HL-60/S4 treated with phorbol 12-myristate 13-acetate at 8.2 ng/mL for 4 days and 3 days (cell line): ENCODE results near the gene EHBP1.
"Not testable (repeated sequence)": the region's sequence is repeated elsewhere in the genome, so short reads cannot be mapped to it uniquely, and the experiment has no call there.

Experiments
- in situ Hi-C: fragments of 300-500 bp; cut with MboI; formaldehyde crosslinking; loops from 2 replicates; pipeline ENCODE4 v1.15.0; 2022; ENCODE audit warnings: low sequenced_read_pairs

Gene EHBP1

DNA sequence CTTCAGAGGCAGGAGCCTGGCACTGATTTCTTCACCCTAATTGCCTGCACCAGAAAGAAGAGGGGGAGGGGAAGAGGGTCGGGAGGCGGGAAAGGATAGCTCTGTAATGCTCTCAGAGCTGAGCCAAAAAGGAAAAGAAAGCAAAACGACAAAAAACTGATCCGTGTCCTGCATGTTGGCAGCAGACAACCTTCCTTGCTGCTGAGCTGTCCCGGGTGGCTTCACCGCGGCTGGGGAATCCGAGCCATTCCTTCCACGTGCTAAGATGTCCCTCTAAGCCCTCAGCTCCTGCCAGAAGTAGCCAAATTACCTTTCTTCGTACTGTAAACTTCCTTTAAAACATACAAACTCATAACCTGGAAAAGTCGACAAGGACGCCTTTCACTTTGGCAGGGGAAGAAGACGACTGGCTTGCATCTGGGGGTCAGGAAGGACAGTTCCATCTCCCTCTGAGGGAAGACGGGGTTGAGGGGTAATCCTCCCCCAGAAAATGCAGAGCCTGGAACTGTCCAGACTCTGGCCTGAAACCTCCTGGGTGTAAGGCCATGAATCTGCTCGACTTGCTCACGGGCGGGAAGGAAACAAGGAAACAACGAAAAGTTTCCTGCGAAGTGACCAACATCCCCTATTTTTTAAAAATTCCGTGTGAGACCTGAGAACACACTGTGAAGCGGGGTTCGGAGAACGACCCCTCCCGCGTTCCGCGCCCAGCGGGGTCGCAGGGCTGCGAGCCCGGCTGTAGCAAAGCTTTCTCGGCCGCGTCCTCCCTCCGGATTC lies 352.8 kb downstream of the EHBP1 start:
- in situ Hi-C loops: no loop called here

DNA sequence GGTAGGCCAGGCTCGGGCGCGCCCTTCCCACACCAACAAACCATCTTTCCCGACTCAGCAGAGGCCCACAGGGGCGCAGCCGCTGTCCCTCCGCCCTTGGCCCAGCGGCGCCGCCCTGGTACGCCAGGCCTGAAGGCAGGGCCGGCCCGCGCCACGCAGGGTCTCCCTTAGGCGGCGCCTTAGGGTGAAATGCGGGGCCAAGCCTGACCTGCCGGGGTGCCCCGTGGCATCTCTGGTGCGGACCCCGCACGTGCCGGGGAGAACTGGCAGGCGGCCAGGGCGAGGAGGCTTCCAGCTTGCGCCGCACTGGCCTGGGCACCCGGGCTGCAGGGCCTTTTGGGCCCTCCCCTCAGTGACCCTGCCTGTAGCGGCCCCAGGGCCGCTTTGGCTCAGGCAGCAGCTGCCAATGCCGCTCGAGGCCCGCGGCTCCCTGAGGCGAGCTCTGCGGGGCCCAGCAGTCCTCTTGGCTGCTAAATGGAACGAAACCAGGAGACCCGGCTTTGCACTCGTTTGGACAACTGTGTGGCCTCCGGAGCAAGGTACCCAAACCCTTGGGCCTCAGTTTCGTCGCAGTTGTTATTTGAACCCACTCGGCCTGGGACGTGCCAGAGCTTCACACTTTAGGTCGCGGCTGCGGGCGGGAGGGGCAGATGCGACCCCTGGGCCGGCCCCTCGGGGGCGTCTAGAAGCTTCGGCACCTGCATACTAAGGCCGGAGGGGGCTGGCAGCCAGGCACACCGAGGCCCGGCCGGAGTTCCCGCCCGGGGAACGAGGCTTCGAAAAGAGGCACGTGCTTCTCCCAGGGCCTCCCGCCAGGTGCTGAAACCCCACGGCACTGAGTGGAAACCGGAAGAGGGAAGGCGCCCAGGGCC lies 353.6 kb downstream of the EHBP1 start:
- in situ Hi-C loops: no loop called here

DNA sequence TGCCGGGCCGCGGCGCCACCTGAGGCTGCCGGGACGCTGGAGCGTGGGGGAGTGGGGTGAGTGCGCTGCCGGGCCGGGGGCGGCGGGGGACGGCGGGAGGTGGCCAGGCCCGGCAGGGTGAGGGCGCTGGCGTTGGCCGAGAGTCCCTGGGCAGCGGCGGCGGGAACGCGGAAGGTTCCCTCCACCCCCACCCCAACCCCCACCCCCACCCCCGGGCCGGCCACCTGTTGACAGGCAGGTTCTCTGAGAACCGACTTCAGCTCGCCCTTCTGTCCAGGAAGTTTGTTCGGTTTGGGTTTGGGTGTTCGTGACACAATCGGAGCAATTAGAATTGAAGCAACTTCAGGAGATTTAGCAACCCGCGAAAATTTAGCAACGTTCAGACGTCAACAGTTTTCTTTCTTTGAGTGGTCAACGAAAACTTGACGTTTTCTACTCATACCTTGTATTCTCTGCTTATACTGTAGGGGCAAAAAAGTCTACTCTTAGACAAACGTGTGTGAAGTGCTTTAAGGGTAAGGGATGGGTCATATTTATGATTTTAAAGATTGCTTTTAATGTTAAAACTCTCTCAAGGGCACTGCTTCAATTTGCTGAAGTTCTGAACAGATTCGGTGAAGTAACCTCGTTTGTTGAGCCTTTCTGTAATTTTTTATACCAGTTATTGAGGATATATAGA lies 354.4 kb downstream of the EHBP1 start:
- in situ Hi-C loops: no loop called here

DNA sequence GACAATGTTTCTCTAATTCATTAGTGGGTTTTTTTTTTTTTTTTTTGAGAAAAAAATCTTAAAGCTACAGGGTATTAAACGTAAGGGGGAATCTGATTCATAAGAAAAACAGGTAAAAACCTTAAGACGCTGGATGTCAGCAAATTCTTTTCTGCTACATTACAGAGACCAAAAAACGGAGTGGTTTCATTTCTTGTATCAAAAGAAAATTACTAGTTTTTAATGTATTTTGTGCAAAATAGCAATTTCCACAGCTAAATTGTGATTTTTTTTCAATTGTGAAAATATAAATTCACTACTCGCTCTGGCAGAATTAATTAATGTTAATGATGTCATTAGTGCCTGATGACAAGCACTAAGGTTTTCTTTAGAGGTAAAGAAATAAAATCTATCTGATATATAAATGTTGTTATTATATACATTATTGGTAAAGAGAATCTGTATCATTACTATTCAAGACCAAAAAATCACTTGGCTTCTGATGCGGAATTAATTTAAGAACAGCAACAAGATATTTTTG lies 355.0 kb downstream of the EHBP1 start:
- in situ Hi-C loops: no loop called here

DNA sequence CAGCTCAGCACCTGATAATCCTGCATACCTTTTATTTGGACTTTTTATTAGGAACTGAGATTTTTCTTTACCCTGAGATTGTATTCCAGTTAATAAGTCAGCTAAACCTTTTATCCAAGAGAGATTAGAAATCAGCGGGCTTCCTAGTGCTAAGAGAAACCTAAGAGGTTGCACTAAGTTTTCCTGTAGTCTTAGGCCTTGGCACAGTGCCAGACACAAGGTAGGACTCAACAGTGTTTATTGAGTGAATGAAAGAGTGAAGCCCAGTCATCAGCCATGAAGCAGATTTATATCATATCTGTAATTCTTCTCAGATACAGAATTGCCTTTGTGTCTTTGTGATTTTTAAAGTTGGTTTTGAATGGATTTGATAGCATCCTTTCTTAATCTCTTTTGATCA lies 358.7 kb downstream of the EHBP1 start:
- in situ Hi-C loops: no loop called here

DNA sequence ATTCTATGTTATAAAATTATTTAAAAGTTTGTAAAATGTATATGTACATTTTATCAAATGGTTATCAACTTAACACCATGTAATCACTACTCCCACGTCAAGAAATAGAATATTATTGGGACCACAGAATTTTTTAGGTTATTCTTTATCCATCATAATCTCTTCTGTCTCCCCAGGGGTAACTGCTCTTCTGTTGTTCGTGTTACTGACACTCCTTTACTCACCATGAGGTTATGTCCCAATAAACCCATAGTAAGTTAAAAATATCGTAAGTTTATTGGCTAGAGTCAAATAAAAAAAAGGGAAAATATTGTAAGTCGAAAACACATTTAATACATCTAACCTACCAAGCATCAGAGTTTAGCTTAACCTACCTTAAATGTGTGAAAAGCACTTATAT lies 359.1 kb downstream of the EHBP1 start:
- in situ Hi-C loops: no loop called here

DNA sequence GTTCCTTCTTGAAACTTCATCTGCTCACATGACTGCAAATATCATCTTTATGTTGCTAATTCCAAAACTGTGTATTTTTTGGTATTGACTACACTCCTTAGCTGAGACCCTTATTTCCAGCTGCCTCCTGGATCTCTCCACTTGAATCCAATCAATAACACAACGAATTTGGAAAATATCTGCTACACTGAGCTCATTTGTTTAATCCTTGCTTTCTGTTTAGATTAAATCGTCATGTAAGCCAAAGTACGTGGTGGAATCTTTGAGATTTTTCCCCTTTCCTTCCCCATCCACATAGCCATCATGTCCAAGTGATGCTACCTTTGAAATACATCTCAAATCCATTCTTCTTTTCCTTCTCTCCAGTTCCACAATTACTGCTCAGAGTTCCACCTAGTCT lies 360.8 kb downstream of the EHBP1 start:
- in situ Hi-C loops: no loop called here

DNA sequence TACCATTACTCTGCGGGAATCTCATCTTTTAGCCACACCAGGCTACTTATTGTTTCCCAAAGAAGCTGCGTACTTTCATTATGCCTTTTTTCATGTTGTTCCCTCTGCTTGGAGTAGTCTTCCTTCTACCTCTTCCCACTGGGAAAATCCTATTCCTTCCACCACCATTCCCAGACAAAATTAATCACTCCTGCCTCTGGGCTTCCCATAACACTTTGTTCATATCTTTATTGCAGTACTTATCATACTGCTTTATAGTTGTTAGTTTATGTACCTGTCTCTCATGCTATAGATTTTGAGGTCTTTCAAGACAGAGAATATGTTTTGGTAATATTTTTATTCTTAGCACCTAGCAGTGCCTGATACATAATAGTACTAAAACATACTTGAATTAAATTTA lies 361.3 kb downstream of the EHBP1 start:
- in situ Hi-C loops: no loop called here

DNA sequence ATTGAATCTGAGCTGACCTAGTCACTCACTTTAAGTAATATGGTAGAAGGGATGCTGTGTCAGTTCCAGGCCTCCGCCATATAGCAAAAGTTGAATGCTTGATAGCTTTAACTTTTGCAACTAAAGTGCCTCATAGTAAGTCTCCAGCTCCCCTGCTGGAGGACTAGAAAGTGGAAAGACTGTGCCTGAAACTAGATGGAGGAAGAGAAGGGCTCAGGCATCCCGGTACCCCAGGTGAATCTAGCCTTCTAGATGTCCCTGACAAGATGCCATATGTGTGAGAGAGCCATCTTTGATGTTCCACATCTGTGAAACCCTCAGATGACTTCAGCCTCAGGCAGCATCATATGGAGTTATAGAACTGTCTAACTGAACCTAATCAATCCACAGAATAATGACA lies 366.2 kb downstream of the EHBP1 start:
- in situ Hi-C loops: no loop called here

DNA sequence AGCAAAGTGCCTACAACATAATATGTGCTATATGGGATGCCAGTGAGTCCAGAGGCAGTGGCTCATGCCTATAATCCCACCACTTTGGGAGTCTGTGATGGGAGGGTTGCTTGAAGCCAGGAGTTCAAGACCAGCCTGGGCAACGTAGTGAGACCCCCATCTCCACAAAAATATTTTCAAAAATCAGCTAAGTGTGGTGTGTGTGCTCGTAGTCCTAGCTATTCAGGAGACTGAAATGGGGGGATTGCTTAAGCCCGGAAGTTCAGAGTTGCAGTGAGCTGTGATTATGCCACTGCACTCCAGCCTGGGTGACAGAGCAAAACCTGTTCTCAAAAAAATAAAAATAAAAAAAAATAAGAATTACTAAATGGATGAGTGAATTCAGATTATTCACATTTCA lies 368.5 kb downstream of the EHBP1 start:
- in situ Hi-C loops: no loop called here

DNA sequence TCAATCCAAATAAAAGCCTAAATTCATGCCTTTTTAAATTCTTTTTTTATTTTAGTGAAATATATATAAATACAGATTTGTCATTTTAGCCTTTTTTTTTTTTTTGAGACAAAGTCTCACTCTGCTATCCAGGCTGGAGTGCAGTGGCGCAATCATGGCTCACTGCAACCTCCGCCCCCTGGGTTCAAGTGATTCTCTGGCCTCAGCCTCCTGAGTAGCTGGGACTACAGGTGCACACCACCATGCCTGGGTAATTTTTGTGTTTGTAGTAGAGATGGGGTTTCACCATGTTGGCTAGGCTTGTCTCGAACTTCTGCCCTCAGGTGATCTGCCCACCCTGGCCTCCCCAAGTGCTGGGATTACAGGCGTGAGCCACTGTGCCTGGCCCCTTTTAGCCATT lies 368.9 kb downstream of the EHBP1 start:
- in situ Hi-C loops: not testable (repeated sequence)

DNA sequence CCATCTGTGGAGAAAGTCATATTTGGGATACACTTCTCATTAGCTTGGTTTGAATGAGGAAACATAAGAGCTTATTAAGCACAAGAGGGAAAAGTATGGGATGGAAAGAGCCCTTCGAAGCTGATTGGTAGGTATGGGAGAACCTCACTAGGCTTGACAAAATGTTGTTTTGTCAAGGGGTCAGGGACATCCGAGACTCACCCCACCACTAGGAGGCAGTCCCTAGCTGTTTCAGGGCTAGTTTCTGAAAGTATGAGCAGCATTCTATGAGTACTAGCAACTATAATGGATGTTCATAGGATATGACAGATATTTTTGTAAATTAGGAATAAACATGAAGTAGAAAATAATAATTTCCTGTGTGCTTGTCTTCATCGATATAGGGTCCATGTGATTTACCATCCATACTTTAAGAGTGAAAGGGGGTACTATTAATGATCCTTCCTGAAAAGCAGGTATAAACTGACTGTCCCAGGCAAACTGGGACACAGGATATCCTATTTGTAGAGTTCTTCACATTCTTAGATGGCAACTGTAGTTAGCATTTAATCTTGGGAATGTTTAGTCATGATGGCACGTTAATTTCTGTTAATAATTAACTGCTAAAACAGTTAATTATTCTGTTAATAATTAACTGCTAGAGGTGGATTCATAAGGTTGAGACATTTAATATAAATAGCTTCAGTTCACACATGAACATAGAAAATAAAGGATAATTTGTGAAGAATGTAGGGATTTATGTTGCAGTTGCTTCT lies 373.5 kb downstream of the EHBP1 start:
- in situ Hi-C loops: no loop called here

DNA sequence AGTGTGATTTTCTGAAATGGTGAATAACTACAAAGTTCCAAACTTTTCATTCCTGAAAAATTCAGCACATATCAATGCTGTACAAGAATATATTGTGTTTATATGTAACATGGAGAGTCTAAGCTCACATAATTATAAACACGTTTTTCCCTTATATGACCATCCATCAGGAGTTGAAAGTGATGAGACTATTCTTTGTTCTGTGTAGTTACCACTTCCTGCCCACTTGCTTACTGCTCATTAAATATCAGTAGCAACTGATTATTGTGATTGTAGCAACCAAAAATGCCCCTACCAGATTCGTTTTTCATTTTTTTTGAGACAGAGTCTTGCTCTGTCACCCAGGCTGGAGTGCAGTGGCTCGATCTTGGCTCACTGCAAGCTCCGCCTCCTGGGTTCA lies 375.9 kb downstream of the EHBP1 start:
- in situ Hi-C loops: no loop called here

DNA sequence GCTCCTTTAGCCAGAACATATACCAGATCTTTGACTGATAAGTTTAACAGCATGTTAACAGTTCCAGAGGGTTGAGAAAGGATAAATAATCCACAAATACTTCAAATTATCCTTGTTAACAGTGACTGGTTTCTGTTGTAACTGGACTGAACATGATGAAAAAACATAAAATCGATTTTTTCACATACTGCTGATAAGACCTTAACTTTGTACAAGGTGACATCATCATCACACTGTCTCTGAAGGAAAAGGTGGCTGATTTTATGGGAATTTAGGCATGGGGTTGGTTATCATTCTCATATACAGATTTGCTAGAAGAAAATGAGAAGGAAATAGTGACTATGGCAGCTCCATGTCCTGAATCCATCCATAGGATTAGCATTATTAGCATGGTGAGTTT lies 381.2 kb downstream of the EHBP1 start:
- in situ Hi-C loops: no loop called here

DNA sequence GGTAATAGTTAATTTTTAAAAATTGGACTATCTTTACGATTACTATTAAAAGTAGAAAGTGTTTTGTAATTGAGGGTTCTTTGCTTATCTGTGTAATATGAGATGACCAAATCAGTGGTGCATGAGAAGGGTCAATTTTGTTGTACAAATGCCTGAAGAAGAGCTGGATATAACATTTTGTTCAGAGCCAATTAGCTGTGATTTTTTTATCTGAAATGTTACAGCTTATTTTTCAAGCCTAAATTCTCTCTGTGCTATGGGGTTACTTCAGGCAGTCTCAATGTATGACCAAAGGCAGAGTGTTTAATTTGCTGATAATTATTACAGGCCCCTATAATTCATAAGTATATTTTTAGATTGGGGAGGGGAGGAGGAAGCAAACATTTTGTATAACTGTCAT lies 386.9 kb downstream of the EHBP1 start:
- in situ Hi-C loops: no loop called here

DNA sequence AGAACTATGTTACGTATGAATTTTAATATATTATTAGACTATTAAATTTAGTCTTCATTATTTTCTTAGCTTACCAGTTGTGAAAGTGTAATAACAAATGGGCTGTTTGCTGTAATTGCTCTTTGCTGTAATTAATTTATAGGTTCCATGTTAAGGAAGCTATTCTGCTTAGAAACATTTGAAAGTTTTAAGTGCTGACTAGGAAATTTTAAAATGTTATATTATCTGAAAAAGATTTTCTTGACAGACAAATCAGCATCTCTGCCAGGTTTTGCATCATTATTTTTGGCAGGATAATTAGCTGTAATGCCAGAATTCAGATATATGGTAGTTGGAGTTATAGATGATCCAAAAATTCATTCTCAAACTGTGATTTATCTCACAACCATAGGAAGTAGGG lies 387.3 kb downstream of the EHBP1 start:
- in situ Hi-C loops: no loop called here

DNA sequence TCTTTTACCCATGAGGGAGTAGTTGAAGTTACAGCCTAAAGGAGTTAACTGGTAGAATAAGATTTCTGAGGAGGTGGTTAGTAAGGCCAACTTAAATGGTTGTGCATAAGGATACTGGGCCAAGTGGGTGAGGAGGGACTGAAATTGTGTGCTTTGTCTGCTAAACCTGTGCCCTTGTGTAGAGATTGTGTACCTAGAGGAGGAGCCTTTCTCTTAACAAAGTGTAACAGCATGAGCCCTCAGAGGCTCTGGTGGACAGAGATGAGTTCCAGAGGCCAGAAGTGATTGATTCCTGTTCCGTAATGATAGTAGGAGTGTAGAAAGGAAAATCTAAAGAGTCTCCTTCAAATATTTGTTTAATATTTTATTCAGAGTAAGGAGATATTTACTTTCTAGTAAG lies 388.0 kb downstream of the EHBP1 start:
- in situ Hi-C loops: no loop called here
